ENCODE data around the gene RHEBL1.
A peak's percentile ranks its signal among the peaks of the same experiment; 100 is the strongest.

Gene RHEBL1

GRCh38 chr12:49068879-49069506, 786 bp downstream of the RHEBL1 start:
- TF ChIP-seq FOXP2 (optimal IDR thresholded peaks at IDR 0.05; ENCODE audit: borderline replicate concordance, extremely low read depth, extremely low read length, insufficient read depth), result no peak
- TF ChIP-seq, protein P1, sequence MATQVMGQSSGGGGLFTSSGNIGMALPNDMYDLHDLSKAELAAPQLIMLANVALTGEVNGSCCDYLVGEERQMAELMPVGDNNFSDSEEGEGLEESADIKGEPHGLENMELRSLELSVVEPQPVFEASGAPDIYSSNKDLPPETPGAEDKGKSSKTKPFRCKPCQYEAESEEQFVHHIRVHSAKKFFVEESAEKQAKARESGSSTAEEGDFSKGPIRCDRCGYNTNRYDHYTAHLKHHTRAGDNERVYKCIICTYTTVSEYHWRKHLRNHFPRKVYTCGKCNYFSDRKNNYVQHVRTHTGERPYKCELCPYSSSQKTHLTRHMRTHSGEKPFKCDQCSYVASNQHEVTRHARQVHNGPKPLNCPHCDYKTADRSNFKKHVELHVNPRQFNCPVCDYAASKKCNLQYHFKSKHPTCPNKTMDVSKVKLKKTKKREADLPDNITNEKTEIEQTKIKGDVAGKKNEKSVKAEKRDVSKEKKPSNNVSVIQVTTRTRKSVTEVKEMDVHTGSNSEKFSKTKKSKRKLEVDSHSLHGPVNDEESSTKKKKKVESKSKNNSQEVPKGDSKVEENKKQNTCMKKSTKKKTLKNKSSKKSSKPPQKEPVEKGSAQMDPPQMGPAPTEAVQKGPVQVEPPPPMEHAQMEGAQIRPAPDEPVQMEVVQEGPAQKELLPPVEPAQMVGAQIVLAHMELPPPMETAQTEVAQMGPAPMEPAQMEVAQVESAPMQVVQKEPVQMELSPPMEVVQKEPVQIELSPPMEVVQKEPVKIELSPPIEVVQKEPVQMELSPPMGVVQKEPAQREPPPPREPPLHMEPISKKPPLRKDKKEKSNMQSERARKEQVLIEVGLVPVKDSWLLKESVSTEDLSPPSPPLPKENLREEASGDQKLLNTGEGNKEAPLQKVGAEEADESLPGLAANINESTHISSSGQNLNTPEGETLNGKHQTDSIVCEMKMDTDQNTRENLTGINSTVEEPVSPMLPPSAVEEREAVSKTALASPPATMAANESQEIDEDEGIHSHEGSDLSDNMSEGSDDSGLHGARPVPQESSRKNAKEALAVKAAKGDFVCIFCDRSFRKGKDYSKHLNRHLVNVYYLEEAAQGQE (IDR thresholded peaks at IDR 0.05; ENCODE audit: insufficient read depth in 1 of 2, low read depth in 2 of 2, low read length in 2 of 2), result no peak

- TF ChIP-seq TAF1 (IDR thresholded peaks at IDR 0.05; ENCODE audit: borderline replicate concordance, insufficient read depth, low read length) (no peak), POLR2AphosphoS5 (IDR thresholded peaks at IDR 0.05; ENCODE audit: low read depth, low read length) (no peak), FOXP2 (optimal IDR thresholded peaks at IDR 0.05; ENCODE audit: borderline replicate concordance, extremely low read depth, extremely low read length, insufficient read depth) (no peak), SIN3A (IDR thresholded peaks at IDR 0.05; ENCODE audit: borderline replicate concordance, insufficient read depth, low read length) (no peak)
- TF ChIP-seq, protein P1 (IDR thresholded peaks at IDR 0.05; ENCODE audit: insufficient read depth in 1 of 2, low read depth in 2 of 2, low read length in 2 of 2), result no peak
Observed at GRCh38 chr12:49066120-49066519, 3.7 kb downstream of the RHEBL1 start.

DNA sequence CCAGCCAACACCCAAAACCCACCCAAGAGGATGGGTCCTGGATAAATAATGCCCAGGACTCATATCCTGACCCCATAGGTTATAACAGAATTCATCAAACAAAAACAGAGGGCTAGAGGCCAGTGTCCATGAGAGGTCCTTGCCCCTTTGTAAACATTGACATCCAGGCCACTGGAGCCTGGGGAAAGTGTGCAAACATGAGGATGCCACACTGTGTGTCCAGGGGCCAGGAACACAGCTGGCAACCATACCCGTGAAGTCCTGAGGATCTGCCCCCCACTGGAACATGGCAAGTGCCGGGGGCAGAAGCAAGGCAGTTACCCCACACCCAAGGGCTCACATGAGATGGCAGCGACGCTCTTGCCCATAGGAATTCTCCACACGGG, 5.0 kb downstream of the RHEBL1 start:
- no peak for TF ChIP-seq TAF1 (IDR thresholded peaks at IDR 0.05; ENCODE audit: borderline replicate concordance, insufficient read depth, low read length)
- TF ChIP-seq, protein P1 (IDR thresholded peaks at IDR 0.05; ENCODE audit: insufficient read depth in 1 of 2, low read depth in 2 of 2, low read length in 2 of 2), result no peak
- no peak for TF ChIP-seq SIN3A (IDR thresholded peaks at IDR 0.05; ENCODE audit: borderline replicate concordance, insufficient read depth, low read length)
- no peak for TF ChIP-seq POLR2AphosphoS5 (IDR thresholded peaks at IDR 0.05; ENCODE audit: low read depth, low read length)
- no peak for TF ChIP-seq FOXP2 (optimal IDR thresholded peaks at IDR 0.05; ENCODE audit: borderline replicate concordance, extremely low read depth, extremely low read length, insufficient read depth)

DNA sequence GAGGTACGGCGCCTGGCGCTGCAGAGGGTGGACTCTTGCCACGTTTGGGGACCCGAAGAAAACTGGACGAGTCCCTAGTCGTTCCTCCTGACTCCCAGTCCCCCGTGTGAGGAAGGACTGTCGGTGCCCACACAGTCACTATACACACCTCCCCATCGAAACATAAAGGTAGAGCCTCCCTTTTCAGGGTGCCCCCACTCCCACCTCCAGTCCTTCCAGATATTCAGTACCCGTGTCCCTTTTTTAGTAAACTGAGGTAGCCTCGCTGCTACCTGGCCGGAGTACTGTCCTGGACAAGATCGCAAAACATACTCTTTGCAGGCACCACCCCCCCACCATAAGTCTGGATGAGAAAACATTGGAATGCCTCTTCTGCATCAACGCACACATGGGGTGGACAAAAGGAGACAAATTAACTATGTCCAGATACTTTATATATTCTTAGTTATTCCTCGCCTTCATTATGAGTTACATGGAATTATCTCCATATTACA, 8.6 kb downstream of the RHEBL1 start:
- TF ChIP-seq TAF1 (IDR thresholded peaks at IDR 0.05; ENCODE audit: borderline replicate concordance, insufficient read depth, low read length) (no peak), FOXP2 (optimal IDR thresholded peaks at IDR 0.05; ENCODE audit: borderline replicate concordance, extremely low read depth, extremely low read length, insufficient read depth) (no peak), SIN3A (IDR thresholded peaks at IDR 0.05; ENCODE audit: borderline replicate concordance, insufficient read depth, low read length) (0 out of 2 replicates have a peak, but pooled peaks have one; percentile 42), POLR2AphosphoS5 (IDR thresholded peaks at IDR 0.05; ENCODE audit: low read depth, low read length) (no peak; the same call in 1 of the 2 replicates)
- TF ChIP-seq, protein P1 (IDR thresholded peaks at IDR 0.05; ENCODE audit: insufficient read depth in 1 of 2, low read depth in 2 of 2, low read length in 2 of 2), result no peak

Data from PFSK-1 (cell line).